DND-41 (cell line): Measurements from ENCODE around the gene FTL.

Source experiments
- CTCF ChIP-seq: IDR thresholded peaks from 2 replicates; pipeline ENCODE4 v1.5.1; 2012; ENCODE audit warnings: borderline replicate concordance, low read length, moderate library complexity, mild to moderate bottlenecking; ENCODE audit not compliant: poor library complexity, severe bottlenecking; ENCODE audit errors: extremely low read depth
- EZH2 ChIP-seq: IDR thresholded peaks from 3 replicates; pipeline ENCODE4 v1.6.1; 2012; ENCODE audit warnings: borderline replicate concordance, low read depth, mild to moderate bottlenecking, moderate library complexity, low read length, inconsistent platforms; ENCODE audit not compliant: severe bottlenecking

- TF ChIP-seq EZH2 (no peak), CTCF (no peak)
These were observed 12.0 kb upstream of the FTL start for GRCh38 chr19:48953141-48953540.
